Prostate gland (tissue), 2 donors: ENCODE measurements around the gene TENT5A.

ENCODE experiments used
- POLR2A ChIP-seq: fragments of 450-650 bp; IDR thresholded peaks from one replicate; pipeline ENCODE4 v1.6.1; 2016; ENCODE audit warnings: antibody characterized with exemption, mild to moderate bottlenecking
- TF ChIP-seq, protein P1 (sequence below), 4 experiments: fragments of 200-600 bp in 2 of 4; fragments of 450-650 bp in 2 of 4; sonication (generic) in 2 of 4; IDR thresholded peaks; 1 replicate in 3 of 4; 2 replicates in 1 of 4; pipeline ENCODE4 v1.5.1; 2016 to 2019; ENCODE audit warnings: antibody characterized with exemption in 4 of 4, mild to moderate bottlenecking in 2 of 4, moderate library complexity in 2 of 4

DNA sequence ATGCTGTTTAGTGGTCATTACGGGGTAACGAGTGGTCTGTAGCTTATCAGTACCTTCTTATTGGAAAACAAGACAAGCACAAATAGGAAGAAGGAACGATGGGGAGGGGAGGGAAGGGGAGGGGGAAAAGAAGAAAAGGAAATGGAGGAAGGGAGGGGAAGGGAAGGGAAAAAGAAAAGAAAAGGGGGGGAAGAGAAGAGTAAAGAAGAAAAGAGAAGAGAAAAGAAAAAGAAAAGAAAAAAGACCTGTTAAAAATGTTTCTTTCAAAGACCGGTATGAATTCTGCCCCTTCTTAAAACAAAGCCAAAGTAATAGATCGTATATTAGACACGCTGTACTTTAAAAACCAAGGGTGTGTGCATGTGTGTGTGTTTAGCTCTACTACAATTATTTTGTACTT lies 2.4 kb upstream of the TENT5A start:
- TF ChIP-seq, protein P1, sequence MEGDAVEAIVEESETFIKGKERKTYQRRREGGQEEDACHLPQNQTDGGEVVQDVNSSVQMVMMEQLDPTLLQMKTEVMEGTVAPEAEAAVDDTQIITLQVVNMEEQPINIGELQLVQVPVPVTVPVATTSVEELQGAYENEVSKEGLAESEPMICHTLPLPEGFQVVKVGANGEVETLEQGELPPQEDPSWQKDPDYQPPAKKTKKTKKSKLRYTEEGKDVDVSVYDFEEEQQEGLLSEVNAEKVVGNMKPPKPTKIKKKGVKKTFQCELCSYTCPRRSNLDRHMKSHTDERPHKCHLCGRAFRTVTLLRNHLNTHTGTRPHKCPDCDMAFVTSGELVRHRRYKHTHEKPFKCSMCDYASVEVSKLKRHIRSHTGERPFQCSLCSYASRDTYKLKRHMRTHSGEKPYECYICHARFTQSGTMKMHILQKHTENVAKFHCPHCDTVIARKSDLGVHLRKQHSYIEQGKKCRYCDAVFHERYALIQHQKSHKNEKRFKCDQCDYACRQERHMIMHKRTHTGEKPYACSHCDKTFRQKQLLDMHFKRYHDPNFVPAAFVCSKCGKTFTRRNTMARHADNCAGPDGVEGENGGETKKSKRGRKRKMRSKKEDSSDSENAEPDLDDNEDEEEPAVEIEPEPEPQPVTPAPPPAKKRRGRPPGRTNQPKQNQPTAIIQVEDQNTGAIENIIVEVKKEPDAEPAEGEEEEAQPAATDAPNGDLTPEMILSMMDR (IDR thresholded peaks at IDR 0.05): no peak
- TF ChIP-seq POLR2A: no peak
